GM23338 (cell line): ENCODE measurements around the gene KHK. TPM values are rescaled to one million over a fixed set of nuclear protein-coding genes. Genes with fewer than 3 reads are reported as not detected.

ENCODE experiments used
- ATAC-seq: fragments of 200-7000 bp; cut with Tn5 transposase; 3 replicates; pipeline ENCODE4 v1.9.1; 2020
- DNase-seq: peaks from one replicate; pipeline ENCODE4 v3.0.0-alpha.2; 2015; ENCODE audit warnings: low spot score
- H2AFZ ChIP-seq: fragments of 200-600 bp; sonication (generic); 2 replicates; pipeline ENCODE4 v1.8.0; 2016; ENCODE audit warnings: antibody characterized with exemption, mild to moderate bottlenecking, moderate library complexity
- H3F3A ChIP-seq: fragments of 200-600 bp; sonication (generic); replicated peaks from 2 replicates; pipeline ENCODE4 v1.8.0; 2017; ENCODE audit warnings: antibody characterized with exemption, mixed run types, low read depth
- H3K27ac ChIP-seq: fragments of 200-600 bp; sonication (generic); 2 replicates; pipeline ENCODE4 v1.6.1; 2016; ENCODE audit warnings: low read depth
- H3K27me3 ChIP-seq: fragments of 200-600 bp; sonication (generic); 2 replicates; pipeline ENCODE4 v1.8.0; 2016; ENCODE audit warnings: mild to moderate bottlenecking, mixed run types, moderate library complexity; ENCODE audit not compliant: insufficient read depth
- H3K36me3 ChIP-seq: fragments of 200-600 bp; sonication (generic); 2 replicates; pipeline ENCODE4 v1.8.0; 2016; ENCODE audit warnings: mild to moderate bottlenecking; ENCODE audit not compliant: insufficient read depth
- H3K4me1 ChIP-seq: fragments of 200-600 bp; sonication (generic); 2 replicates; pipeline ENCODE4 v1.8.0; 2016; ENCODE audit warnings: mild to moderate bottlenecking, moderate library complexity; ENCODE audit not compliant: insufficient read depth
- H3K4me2 ChIP-seq: fragments of 200-600 bp; sonication (generic); 2 replicates; pipeline ENCODE4 v1.7.1; 2017; ENCODE audit warnings: mixed run types
- H3K4me3 ChIP-seq: fragments of 200-600 bp; sonication (generic); 2 replicates; pipeline ENCODE4 v1.6.1; 2016; ENCODE audit warnings: mixed run types
- H3K79me2 ChIP-seq: fragments of 200-600 bp; sonication (generic); replicated peaks from 2 replicates; pipeline ENCODE4 v1.8.0; 2017; ENCODE audit warnings: mild to moderate bottlenecking; ENCODE audit not compliant: insufficient read depth
- H3K9me2 ChIP-seq: fragments of 200-600 bp; sonication (generic); 2 replicates; pipeline ENCODE4 v1.8.0; 2017; ENCODE audit not compliant: insufficient read depth
- H4K20me1 ChIP-seq: fragments of 200-600 bp; sonication (generic); replicated peaks from 2 replicates; pipeline ENCODE4 v1.8.0; 2017; ENCODE audit warnings: mild to moderate bottlenecking; ENCODE audit not compliant: insufficient read depth
- H3K27ac Mint-ChIP-seq: 2 replicates; pipeline ENCODE4 v1.8.0; 2020; ENCODE audit warnings: inconsistent platforms, mild to moderate bottlenecking, moderate library complexity, mixed read lengths
- H3K27me3 Mint-ChIP-seq: 3 replicates; pipeline ENCODE4 v1.8.0; 2022; ENCODE audit warnings: low read depth, mild to moderate bottlenecking, moderate library complexity, mixed read lengths, inconsistent platforms; ENCODE audit not compliant: insufficient read depth, poor library complexity
- H3K36me3 Mint-ChIP-seq: 3 replicates; pipeline ENCODE4 v1.8.0; 2021; ENCODE audit warnings: low read depth, mild to moderate bottlenecking, inconsistent platforms, moderate library complexity, mixed read lengths
- H3K4me1 Mint-ChIP-seq: 3 replicates; pipeline ENCODE4 v1.8.0; 2020; ENCODE audit warnings: mild to moderate bottlenecking, inconsistent platforms, mixed read lengths
- H3K4me3 Mint-ChIP-seq: 3 replicates; pipeline ENCODE4 v1.8.0; 2021; ENCODE audit warnings: moderate library complexity, mild to moderate bottlenecking, inconsistent platforms, mixed read lengths
- H3K9me3 Mint-ChIP-seq: 3 replicates; pipeline ENCODE4 v1.8.0; 2020; ENCODE audit warnings: moderate library complexity, mild to moderate bottlenecking, inconsistent platforms, mixed read lengths
- CREB1 ChIP-seq: fragments of 250-450 bp; sonication (Bioruptor Pico); IDR thresholded peaks from 2 replicates; pipeline ENCODE4 v1.5.0; 2020; ENCODE audit warnings: low read depth, mild to moderate bottlenecking, moderate library complexity
- EZH2 ChIP-seq: fragments of 200-600 bp; sonication (generic); IDR thresholded peaks from one replicate; pipeline ENCODE4 v1.8.0; 2017; ENCODE audit warnings: antibody characterized with exemption, mild to moderate bottlenecking, low read depth; ENCODE audit not compliant: unreplicated experiment
- EZH2phosphoT487 ChIP-seq: fragments of 200-600 bp; sonication (generic); IDR thresholded peaks from one replicate; pipeline ENCODE4 v1.8.1; 2018; ENCODE audit warnings: antibody characterized with exemption; ENCODE audit not compliant: unreplicated experiment
- JUNB ChIP-seq: IDR thresholded peaks from one replicate; pipeline ENCODE4 v1.6.1; 2016; ENCODE audit warnings: antibody characterized with exemption; ENCODE audit not compliant: unreplicated experiment
- NANOG ChIP-seq: IDR thresholded peaks from 2 replicates; pipeline ENCODE4 v1.6.1; 2016; ENCODE audit warnings: antibody characterized with exemption, borderline replicate concordance
- STAT1 ChIP-seq: IDR thresholded peaks from one replicate; pipeline ENCODE4 v1.6.1; 2016; ENCODE audit warnings: antibody characterized with exemption; ENCODE audit not compliant: unreplicated experiment
- ZNF114 ChIP-seq: fragments of 250-450 bp; sonication (Bioruptor Pico); IDR thresholded peaks from 2 replicates; pipeline ENCODE4 v1.5.0; 2020; ENCODE audit warnings: mild to moderate bottlenecking, moderate library complexity
- ZNF462 ChIP-seq: fragments of 250-450 bp; sonication (Bioruptor Pico); IDR thresholded peaks from 2 replicates; pipeline ENCODE4 v1.5.0; 2020; ENCODE audit warnings: mild to moderate bottlenecking, moderate library complexity
- polyA plus RNA-seq: library from polyadenylated mRNA; unstranded; fragments of >200 nt; fragmentation: Nextera tagmentation; extraction: Ambion mirVana; gene quantifications from 2 replicates; pipeline ENCODE4 v1.2.1, GENCODE V29; 2016
- total RNA-seq: library from RNA; depleted of rRNA; stranded (reverse); fragments of >200 nt; shearing (Covaris generic); gene quantifications from 2 replicates; pipeline ENCODE4 v1.2.3, GENCODE V29; 2014
- TF ChIP-seq, protein P1 (sequence below), 2 experiments: fragments of 200-600 bp in 1 of 2; sonication (generic) in 1 of 2; conservative IDR thresholded peaks; 2 replicates each; pipeline versions ENCODE4 v1.5.1 to v1.6.1; 2016 to 2017; ENCODE audit warnings: antibody characterized with exemption in 2 of 2, low read depth in 2 of 2, mild to moderate bottlenecking in 2 of 2, moderate library complexity in 1 of 2

The KHK gene
- total and polyA plus RNA-seq, 2 experiments from 2014 or later: 9.7 TPM

DNA sequence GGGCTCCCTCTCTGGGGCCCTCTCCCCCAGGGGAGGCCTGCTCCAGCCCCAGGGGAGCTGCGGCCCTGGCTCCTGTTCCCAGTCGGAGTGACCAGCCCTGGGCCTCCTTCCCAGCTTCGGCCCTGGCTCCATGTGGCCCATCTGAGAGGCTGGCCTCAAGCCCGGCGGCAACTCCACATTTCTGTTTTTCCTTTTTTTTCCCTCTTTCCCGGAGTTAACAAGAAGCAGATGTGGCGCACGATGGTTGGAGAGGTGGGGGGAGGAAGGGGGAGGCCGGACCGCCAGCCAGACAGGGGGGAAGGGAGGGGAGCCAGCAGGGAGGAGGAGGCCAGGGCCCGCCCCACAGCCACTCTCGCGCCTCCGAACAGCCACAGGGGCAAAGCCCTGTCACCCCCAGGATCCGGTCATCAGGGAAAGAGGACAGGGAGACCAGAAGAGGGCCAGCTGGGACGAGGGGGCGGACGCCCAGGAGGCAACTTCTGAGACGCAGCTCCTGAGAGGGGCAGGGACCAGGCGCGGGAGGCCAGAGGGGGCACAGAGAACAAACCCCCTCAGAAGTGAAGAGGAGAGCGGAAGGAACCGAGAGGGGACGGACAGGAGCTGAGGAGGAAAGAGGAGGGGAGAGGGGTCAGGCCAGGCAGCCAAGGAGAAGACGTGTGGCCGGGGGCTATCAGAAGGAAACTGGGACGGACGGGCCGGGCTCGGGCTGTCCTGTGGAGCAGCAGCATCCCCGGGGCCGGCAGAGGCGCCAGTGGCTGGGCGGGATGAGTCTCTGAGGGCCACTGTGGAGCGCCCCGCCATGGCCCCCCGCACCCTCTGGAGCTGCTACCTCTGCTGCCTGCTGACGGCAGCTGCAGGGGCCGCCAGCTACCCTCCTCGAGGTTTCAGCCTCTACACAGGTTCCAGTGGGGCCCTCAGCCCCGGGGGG, 8.0 kb upstream of the KHK start, which contains the start of gene EMILIN1:
TSS of gene EMILIN1 (plus strand) at position 349 of the 928 bp plus-strand sequence. CDS start at position 800, 451 bp downstream.
- Histone ChIP-seq H3K4me1 (peaks cover 5% of the 10 kb centered on the region), H3K27me3 (no peaks in the 10 kb centered on the region), H3F3A (no peaks in the 10 kb centered on the region), H3K79me2 (no peaks in the 10 kb centered on the region), H3K4me3 (peak within 1 kb of the TSS; percentile 38; the same call in 1 of the 2 replicates), H3K4me2 (peak within 1 kb of the TSS; percentile 72), H3K9me2 (no peaks in the 10 kb centered on the region), H4K20me1 (no peaks in the 10 kb centered on the region), H2AFZ (peak within 1 kb of the TSS; percentile 83), H3K27ac (no peak within 1 kb of the TSS), H3K36me3 (no peaks in the 10 kb centered on the region)
- Mint-ChIP-seq H3K4me3 (no peak within 1 kb of the TSS; the same call in 2 of the 3 replicates), H3K9me3 (no peaks in the 10 kb centered on the region), H3K27me3 (peaks cover 17% of the 10 kb centered on the region), H3K36me3 (no peaks in the 10 kb centered on the region), H3K27ac (peak within 1 kb of the TSS; percentile 18; the same call in 1 of the 2 replicates), H3K4me1 (peaks cover 24% of the 10 kb centered on the region)
- DNase-seq (peak; percentile 56), ATAC-seq (peak; percentile 38)
- no peak for TF ChIP-seq EZH2
- TF ChIP-seq CREB1 (CRISPR knock-in tag): no peak

- no peak overlapping the region for H3K27ac Mint-ChIP-seq
- TF ChIP-seq EZH2 (no peak), ZNF114 (CRISPR knock-in tag) (no peak), STAT1 (no peak), JUNB (no peak), EZH2phosphoT487 (no peak), NANOG (no peak), CREB1 (CRISPR knock-in tag) (no peak), ZNF462 (no peak)
- TF ChIP-seq, protein P1, sequence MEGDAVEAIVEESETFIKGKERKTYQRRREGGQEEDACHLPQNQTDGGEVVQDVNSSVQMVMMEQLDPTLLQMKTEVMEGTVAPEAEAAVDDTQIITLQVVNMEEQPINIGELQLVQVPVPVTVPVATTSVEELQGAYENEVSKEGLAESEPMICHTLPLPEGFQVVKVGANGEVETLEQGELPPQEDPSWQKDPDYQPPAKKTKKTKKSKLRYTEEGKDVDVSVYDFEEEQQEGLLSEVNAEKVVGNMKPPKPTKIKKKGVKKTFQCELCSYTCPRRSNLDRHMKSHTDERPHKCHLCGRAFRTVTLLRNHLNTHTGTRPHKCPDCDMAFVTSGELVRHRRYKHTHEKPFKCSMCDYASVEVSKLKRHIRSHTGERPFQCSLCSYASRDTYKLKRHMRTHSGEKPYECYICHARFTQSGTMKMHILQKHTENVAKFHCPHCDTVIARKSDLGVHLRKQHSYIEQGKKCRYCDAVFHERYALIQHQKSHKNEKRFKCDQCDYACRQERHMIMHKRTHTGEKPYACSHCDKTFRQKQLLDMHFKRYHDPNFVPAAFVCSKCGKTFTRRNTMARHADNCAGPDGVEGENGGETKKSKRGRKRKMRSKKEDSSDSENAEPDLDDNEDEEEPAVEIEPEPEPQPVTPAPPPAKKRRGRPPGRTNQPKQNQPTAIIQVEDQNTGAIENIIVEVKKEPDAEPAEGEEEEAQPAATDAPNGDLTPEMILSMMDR (conservative IDR thresholded peaks at IDR 0.05; ENCODE audit: low read depth in 2 of 2): no peak
Measured at GRCh38 chr2:27079233-27080139, 7.1 kb upstream of the KHK start.

More at GRCh38 chr2:27079233-27080139, 7.1 kb upstream of the KHK start:
- Histone ChIP-seq H4K20me1 (no peaks in the 10 kb centered on the region), H3K79me2 (no peaks in the 10 kb centered on the region), H3K4me3 (no peak overlapping the region; the same call in 1 of the 2 replicates), H3K27me3 (peaks cover 2% of the 10 kb centered on the region; the same call in 1 of the 2 replicates), H3K36me3 (no peaks in the 10 kb centered on the region), H3K4me2 (peak overlapping the region; percentile 72; the same call in 1 of the 2 replicates), H3F3A (no peaks in the 10 kb centered on the region), H3K27ac (no peak overlapping the region), H3K9me2 (no peaks in the 10 kb centered on the region), H3K4me1 (peaks cover 5% of the 10 kb centered on the region), H2AFZ (peak overlapping the region; percentile 83; the same call in 1 of the 2 replicates)
- DNase-seq (no peak), ATAC-seq (no peak)
- peaks cover 22% of the 10 kb centered on the region for H3K27me3 Mint-ChIP-seq
- no peaks in the 10 kb centered on the region; the same call in 2 of the 3 replicates for H3K9me3 Mint-ChIP-seq
- no peak overlapping the region; the same call in 2 of the 3 replicates for H3K4me3 Mint-ChIP-seq
- H3K36me3 Mint-ChIP-seq: no peaks in the 10 kb centered on the region
- H3K4me1 Mint-ChIP-seq: peaks cover 32% of the 10 kb centered on the region
